CD14-positive monocyte (primary cell): ENCODE results near the gene GRK4. TPM values are rescaled to one million over a fixed set of nuclear protein-coding genes. Genes with fewer than 3 reads are reported as not detected.

Source experiments
- DNase-seq, 3 donors: peaks; one replicate each; pipeline ENCODE4 v3.0.0-alpha.2; 2011 to 2022
- H2AFZ ChIP-seq: 2 replicates; pipeline ENCODE4 v1.6.0; 2012; ENCODE audit warnings: mild to moderate bottlenecking, low read depth, low read length, inconsistent platforms; ENCODE audit not compliant: insufficient read depth, poor library complexity, severe bottlenecking
- H3K27ac ChIP-seq, 2 donors: 1 replicate in 1 of 2; 2 replicates in 1 of 2; pipeline ENCODE4 v1.5.1; 2012 to 2013; ENCODE audit warnings: low read length in 2 of 2, control low read depth in 1 of 2, inconsistent platforms in 1 of 2, low read depth in 1 of 2, mild to moderate bottlenecking in 1 of 2
- H3K27me3 ChIP-seq, 2 donors: one replicate each; pipeline versions ENCODE4 v1.6.0 to v1.6.1; 2011 to 2013; ENCODE audit warnings: low read length in 2 of 2; ENCODE audit not compliant: control insufficient read depth in 2 of 2, insufficient read depth in 2 of 2
- H3K36me3 ChIP-seq, 2 donors: replicated peaks in 1 of 2; 1 replicate in 1 of 2; 2 replicates in 1 of 2; pipeline versions ENCODE4 v1.5.1 to v1.6.1; 2012 to 2013; ENCODE audit warnings: low read length in 2 of 2, control low read depth in 1 of 2, inconsistent platforms in 1 of 2, mild to moderate bottlenecking in 1 of 2; ENCODE audit not compliant: insufficient read depth in 2 of 2, control insufficient read depth in 1 of 2
- H3K4me1 ChIP-seq, 2 donors: 1 replicate in 1 of 2; 2 replicates in 1 of 2; pipeline versions ENCODE4 v1.5.1 to v1.6.1; 2012 to 2013; ENCODE audit warnings: low read length in 2 of 2, control low read depth in 1 of 2, inconsistent platforms in 1 of 2, mild to moderate bottlenecking in 1 of 2, moderate library complexity in 1 of 2; ENCODE audit not compliant: insufficient read depth in 2 of 2, control insufficient read depth in 1 of 2
- H3K4me2 ChIP-seq: replicated peaks from 2 replicates; pipeline ENCODE3; 2012; ENCODE audit warnings: low read length, moderate library complexity, mild to moderate bottlenecking; ENCODE audit not compliant: poor library complexity, severe bottlenecking; ENCODE audit errors: extremely low read depth
- H3K4me3 ChIP-seq, 3 experiments: fragments of 200-600 bp in 1 of 3; sonication (generic) in 1 of 3; replicated peaks in 1 of 3; 1 replicate in 2 of 3; 2 replicates in 1 of 3; pipeline ENCODE4 v1.5.1; 2011 to 2013; ENCODE audit warnings: low read length in 3 of 3, mild to moderate bottlenecking in 3 of 3, control low read depth in 2 of 3, low read depth in 2 of 3, inconsistent platforms in 1 of 3, moderate library complexity in 1 of 3
- H3K79me2 ChIP-seq: 2 replicates; pipeline ENCODE4 v1.6.0; 2012; ENCODE audit warnings: mild to moderate bottlenecking, control low read depth, inconsistent platforms, low read length, moderate library complexity; ENCODE audit not compliant: insufficient read depth
- H3K9ac ChIP-seq: 2 replicates; pipeline ENCODE4 v1.6.0; 2017; ENCODE audit warnings: low read length, mild to moderate bottlenecking; ENCODE audit not compliant: insufficient read depth, poor library complexity, severe bottlenecking
- H3K9me3 ChIP-seq, 2 donors: replicated peaks in 1 of 2; 1 replicate in 1 of 2; 2 replicates in 1 of 2; pipeline versions ENCODE4 v1.5.1 to v1.6.1; 2012 to 2013; ENCODE audit warnings: low read length in 2 of 2, control low read depth in 1 of 2; ENCODE audit not compliant: control insufficient read depth in 1 of 2, insufficient read depth in 1 of 2
- H4K20me1 ChIP-seq: 2 replicates; pipeline ENCODE4 v1.6.0; 2012; ENCODE audit warnings: mild to moderate bottlenecking, low read length, control low read depth, moderate library complexity; ENCODE audit not compliant: insufficient read depth
- H3K27ac Mint-ChIP-seq, 7 donors: one replicate each; pipeline ENCODE4 v1.8.0; 2020; ENCODE audit warnings: mild to moderate bottlenecking in 7 of 7, mixed read lengths in 7 of 7, moderate library complexity in 6 of 7, inconsistent platforms in 2 of 7
- H3K27me3 Mint-ChIP-seq, 3 donors: one replicate each; pipeline ENCODE4 v1.8.0; 2021 to 2022; ENCODE audit warnings: low read depth in 3 of 3, mild to moderate bottlenecking in 3 of 3, mixed read lengths in 3 of 3, moderate library complexity in 3 of 3, inconsistent platforms in 1 of 3
- H3K36me3 Mint-ChIP-seq, 2 donors: one replicate each; pipeline ENCODE4 v1.8.0; 2020; ENCODE audit warnings: mixed read lengths in 2 of 2, inconsistent platforms in 1 of 2, mild to moderate bottlenecking in 1 of 2
- H3K4me1 Mint-ChIP-seq: one replicate; pipeline ENCODE4 v1.8.0; 2020; ENCODE audit warnings: mild to moderate bottlenecking, mixed read lengths
- H3K4me3 Mint-ChIP-seq, 2 donors: one replicate each; pipeline ENCODE4 v1.8.0; 2020; ENCODE audit warnings: mild to moderate bottlenecking in 2 of 2, mixed read lengths in 2 of 2, moderate library complexity in 1 of 2
- H3K9me3 Mint-ChIP-seq, 7 donors: one replicate each; pipeline ENCODE4 v1.8.0; 2020 to 2022; ENCODE audit warnings: mixed read lengths in 7 of 7, mild to moderate bottlenecking in 6 of 7, moderate library complexity in 6 of 7, inconsistent platforms in 2 of 7
- CTCF ChIP-seq: fragments of 200-600 bp; IDR thresholded peaks from one replicate; pipeline ENCODE4 v1.8.0; 2022; ENCODE audit warnings: antibody characterized with exemption, mild to moderate bottlenecking
- WGBS: methylation state at CpG from one replicate; pipeline ENCODE4 v1.1.5; 2013; ENCODE audit warnings: missing lambda C conversion rate; ENCODE audit not compliant: insufficient coverage; 5-methylcytosine and 5-hydroxymethylcytosine counted together
- intact Hi-C, 2 donors: fragments of 100-400 bp; cut with micrococcal nuclease; formaldehyde crosslinking; loops; one replicate each; pipeline versions ENCODE4 v1.15.0 to v1.15.1; 2023
- polyA plus RNA-seq, 3 donors: library from polyadenylated mRNA; depleted of rRNA in 1 of 3; unstranded in 2 of 3; stranded (reverse) in 1 of 3; fragments of 300-500 nt in 2 of 3; fragments of >200 nt in 1 of 3; fragmentation: Illumina TruSeq in 2 of 3; gene quantifications; 1 replicate in 2 of 3; 2 replicates in 1 of 3; pipeline ENCODE4 v1.2.3, GENCODE V29; 2012 to 2021

GRK4 gene
- polyA plus RNA-seq, 3 donors, result 1.1 to 1.2 (median 1.2) TPM

- Histone ChIP-seq H3K4me2 (no peak overlapping the region), H2AFZ (no peak overlapping the region), H3K4me1 (no peaks in the 10 kb centered on the region), H3K27ac (no peak overlapping the region), H3K36me3 (no peaks in the 10 kb centered on the region), H3K27me3 (no peaks in the 10 kb centered on the region), H4K20me1 (no peaks in the 10 kb centered on the region), H3K9ac (no peak overlapping the region), H3K4me3 (no peak overlapping the region), H3K79me2 (no peaks in the 10 kb centered on the region), H3K9me3 (no peaks in the 10 kb centered on the region)
- Mint-ChIP-seq H3K27ac (peak overlapping the region in 2 of 7 donors; percentile 18 to 26), H3K36me3 (no peaks in the 10 kb centered on the region), H3K27me3 (peaks cover 3 to 5% (median 5%) of the 10 kb centered on the region in 3 donors), H3K9me3 (peaks cover 0 to 4% (median 0%) of the 10 kb centered on the region in 7 donors), H3K4me1 (no peaks in the 10 kb centered on the region), H3K4me3 (no peak overlapping the region)
- no peak for TF ChIP-seq CTCF
- intact Hi-C loops, result no loop called here
- 98% methylated on average over 7 of the region's 9 CpGs for WGBS
- DNase-seq, result no peak
These were observed 66.1 kb downstream of the GRK4 start for GRCh38 chr4:3029464-3029863.

DNA sequence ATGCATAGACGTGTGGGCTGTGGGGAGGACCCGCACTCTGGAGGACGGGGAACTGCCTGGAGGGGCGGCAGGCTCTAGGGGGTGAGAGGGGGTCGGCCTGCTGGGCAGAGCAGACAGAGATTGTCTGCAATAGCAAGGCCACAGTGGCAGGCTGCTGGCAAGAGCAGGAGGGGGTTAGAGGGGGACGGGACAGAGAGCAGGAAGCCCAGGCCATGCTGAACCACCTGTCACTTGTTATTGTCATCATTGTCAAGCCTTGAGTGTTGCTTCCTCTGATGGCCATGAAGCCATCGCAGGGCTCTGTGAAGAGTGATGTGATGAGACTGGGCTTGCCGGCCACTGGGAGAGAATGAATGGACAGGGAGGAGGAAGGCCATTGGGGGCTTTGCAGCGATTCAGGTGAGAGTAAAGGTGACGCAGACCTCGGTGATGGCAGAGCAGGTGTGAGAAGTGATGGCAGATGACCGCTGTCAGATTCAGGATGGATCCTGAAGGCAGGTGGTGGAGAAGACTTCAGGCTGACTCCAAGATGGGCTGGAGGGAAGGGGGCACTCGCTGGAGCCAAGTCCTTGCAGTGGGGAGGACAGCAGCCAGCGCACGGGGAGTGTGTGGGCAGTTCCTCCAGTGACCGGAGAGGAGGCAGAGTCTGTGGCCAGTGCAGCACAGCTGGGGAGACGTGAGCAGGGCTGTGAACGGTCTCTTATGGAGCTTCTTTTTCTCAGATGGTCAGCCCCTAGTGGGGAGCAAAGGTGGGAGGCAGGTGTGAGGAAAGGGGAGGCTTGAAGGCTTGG is 67.4 kb downstream of the GRK4 start:
- Mint-ChIP-seq H3K27ac (peak overlapping the region in 1 of 7 donors; percentile 4), H3K4me1 (no peaks in the 10 kb centered on the region), H3K36me3 (no peaks in the 10 kb centered on the region), H3K9me3 (peaks cover 0 to 4% (median 0%) of the 10 kb centered on the region in 7 donors), H3K4me3 (no peak overlapping the region), H3K27me3 (peaks cover 5 to 9% (median 5%) of the 10 kb centered on the region in 3 donors)
- DNase-seq, result no peak
- H4K20me1 ChIP-seq, result no peaks in the 10 kb centered on the region
- H2AFZ ChIP-seq, result no peak overlapping the region
- H3K9me3 ChIP-seq, result no peaks in the 10 kb centered on the region
- H3K27ac ChIP-seq, result no peak overlapping the region
- no peak overlapping the region for H3K9ac ChIP-seq
- no peaks in the 10 kb centered on the region for H3K4me1 ChIP-seq
- 88% methylated on average over 15 of the region's 18 CpGs for WGBS
- intact Hi-C loops, result no loop called here
- no peak for TF ChIP-seq CTCF
- H3K79me2 ChIP-seq, result no peaks in the 10 kb centered on the region
- no peaks in the 10 kb centered on the region for H3K36me3 ChIP-seq
- H3K27me3 ChIP-seq, result no peaks in the 10 kb centered on the region
- no peak overlapping the region for H3K4me3 ChIP-seq
- no peak overlapping the region for H3K4me2 ChIP-seq
